H9 (cell line): ENCODE measurements around the gene MUC4. TPM values are rescaled to one million over a fixed set of nuclear protein-coding genes. Genes with fewer than 3 reads are reported as not detected.

Source experiments
- DNase-seq: peaks from one replicate; pipeline ENCODE4 v3.0.0-alpha.2; 2017
- H2AFZ ChIP-seq: one replicate; pipeline ENCODE4 v1.6.1; 2013; ENCODE audit warnings: mild to moderate bottlenecking, low read length, control low read depth, moderate library complexity
- H2AK5ac ChIP-seq: 2 replicates; pipeline ENCODE4 v1.6.1; 2013; ENCODE audit warnings: low read length, control low read depth, mixed read lengths; ENCODE audit not compliant: insufficient read length
- H2BK120ac ChIP-seq: one replicate; pipeline ENCODE4 v1.6.1; 2013; ENCODE audit warnings: low read depth, mild to moderate bottlenecking, low read length, control low read depth, inconsistent platforms; ENCODE audit not compliant: poor library complexity, severe bottlenecking
- H2BK12ac ChIP-seq: 2 replicates; pipeline ENCODE4 v1.6.1; 2013; ENCODE audit warnings: low read length, control low read depth, mixed read lengths, low read depth; ENCODE audit not compliant: insufficient read length
- H2BK15ac ChIP-seq: 2 replicates; pipeline ENCODE4 v1.6.1; 2013; ENCODE audit warnings: low read depth, low read length, control low read depth
- H2BK20ac ChIP-seq: one replicate; pipeline ENCODE4 v1.6.1; 2013; ENCODE audit warnings: low read depth, mild to moderate bottlenecking, low read length, control low read depth, inconsistent platforms; ENCODE audit not compliant: poor library complexity, severe bottlenecking
- H2BK5ac ChIP-seq: 2 replicates; pipeline ENCODE4 v1.6.1; 2013; ENCODE audit warnings: low read length, control low read depth, mixed read lengths; ENCODE audit not compliant: insufficient read length
- H3K14ac ChIP-seq: 2 replicates; pipeline ENCODE4 v1.6.1; 2013; ENCODE audit warnings: low read length, control low read depth; ENCODE audit not compliant: insufficient read depth
- H3K18ac ChIP-seq: 2 replicates; pipeline ENCODE4 v1.6.1; 2013; ENCODE audit warnings: low read depth, mild to moderate bottlenecking, mixed read lengths, low read length, control low read depth; ENCODE audit not compliant: insufficient read length
- H3K23ac ChIP-seq: 2 replicates; pipeline ENCODE4 v1.6.1; 2013; ENCODE audit warnings: low read length, control low read depth, mixed read lengths, low read depth; ENCODE audit not compliant: insufficient read length
- H3K23me2 ChIP-seq: 2 replicates; pipeline ENCODE4 v1.6.1; 2013; ENCODE audit warnings: low read depth, mild to moderate bottlenecking, mixed read lengths, low read length, control low read depth; ENCODE audit not compliant: insufficient read length, poor library complexity, severe bottlenecking
- H3K27ac ChIP-seq: 2 replicates; pipeline ENCODE4 v1.5.1; 2013; ENCODE audit warnings: low read length, control low read depth, mixed read lengths, low read depth; ENCODE audit not compliant: insufficient read length
- H3K27me3 ChIP-seq: 2 replicates; pipeline ENCODE4 v1.6.1; 2013; ENCODE audit warnings: low read length, control low read depth, inconsistent platforms; ENCODE audit not compliant: insufficient read depth
- H3K4ac ChIP-seq: 2 replicates; pipeline ENCODE4 v1.6.1; 2013; ENCODE audit warnings: low read depth, mild to moderate bottlenecking, control low read depth, inconsistent platforms, low read length, moderate library complexity
- H3K4me1 ChIP-seq: 2 replicates; pipeline ENCODE4 v1.6.1; 2013; ENCODE audit warnings: low read length, control low read depth, inconsistent platforms; ENCODE audit not compliant: insufficient read depth
- H3K4me2 ChIP-seq: 2 replicates; pipeline ENCODE4 v1.6.1; 2013; ENCODE audit warnings: low read length, control low read depth, mixed read lengths; ENCODE audit not compliant: insufficient read length, insufficient read depth
- H3K56ac ChIP-seq: 2 replicates; pipeline ENCODE4 v1.6.1; 2013; ENCODE audit warnings: low read depth, mild to moderate bottlenecking, mixed read lengths, low read length, control low read depth; ENCODE audit not compliant: insufficient read length
- H3K79me1 ChIP-seq: 2 replicates; pipeline ENCODE4 v1.6.1; 2013; ENCODE audit warnings: low read depth, mild to moderate bottlenecking, moderate library complexity, low read length, control low read depth, inconsistent platforms; ENCODE audit not compliant: insufficient read depth, poor library complexity, severe bottlenecking
- H3K79me2 ChIP-seq: 2 replicates; pipeline ENCODE4 v1.6.1; 2013; ENCODE audit warnings: low read length, control low read depth, inconsistent platforms; ENCODE audit not compliant: insufficient read depth
- H3K9ac ChIP-seq: 2 replicates; pipeline ENCODE4 v1.6.1; 2013; ENCODE audit warnings: low read length, control low read depth, mixed read lengths; ENCODE audit not compliant: insufficient read length; ENCODE audit errors: extremely low read depth
- H3K9me3 ChIP-seq: one replicate; pipeline ENCODE4 v1.6.1; 2013; ENCODE audit warnings: low read depth, low read length, inconsistent platforms; ENCODE audit not compliant: control insufficient read depth
- H3T11ph ChIP-seq: one replicate; pipeline ENCODE4 v1.6.1; 2013; ENCODE audit warnings: mild to moderate bottlenecking, low read length, control low read depth, inconsistent platforms
- H4K20me1 ChIP-seq: one replicate; pipeline ENCODE4 v1.6.1; 2013; ENCODE audit not compliant: control insufficient read depth, insufficient read length, insufficient read depth
- H4K5ac ChIP-seq: 2 replicates; pipeline ENCODE4 v1.6.1; 2013; ENCODE audit warnings: low read depth, mild to moderate bottlenecking, mixed read lengths, low read length, control low read depth; ENCODE audit not compliant: insufficient read length
- H4K8ac ChIP-seq: replicated peaks from 2 replicates; pipeline ENCODE4 v1.6.1; 2013; ENCODE audit warnings: low read length, control low read depth, mixed read lengths, low read depth; ENCODE audit not compliant: insufficient read length
- H4K91ac ChIP-seq: 2 replicates; pipeline ENCODE4 v1.6.1; 2013; ENCODE audit warnings: low read depth, mild to moderate bottlenecking, moderate library complexity, mixed read lengths, low read length, control low read depth; ENCODE audit not compliant: insufficient read length
- H3K27ac Mint-ChIP-seq, 3 experiments: 2 replicates in 2 of 3; 3 replicates in 1 of 3; pipeline ENCODE4 v1.8.0; 2020 to 2021; ENCODE audit warnings: mixed read lengths in 3 of 3, mild to moderate bottlenecking in 1 of 3, moderate library complexity in 1 of 3
- H3K27me3 Mint-ChIP-seq: 2 replicates; pipeline ENCODE4 v1.8.0; 2021; ENCODE audit warnings: low read depth, mild to moderate bottlenecking, moderate library complexity, mixed read lengths
- H3K36me3 Mint-ChIP-seq, 3 experiments: 2 replicates in 2 of 3; 3 replicates in 1 of 3; pipeline ENCODE4 v1.8.0; 2020 to 2021; ENCODE audit warnings: low read depth in 3 of 3, mixed read lengths in 3 of 3; ENCODE audit not compliant: insufficient read depth in 1 of 3
- H3K4me1 Mint-ChIP-seq, 2 experiments: 2 replicates each; pipeline ENCODE4 v1.8.0; 2020; ENCODE audit warnings: mixed read lengths in 2 of 2
- H3K4me3 Mint-ChIP-seq, 2 experiments: 2 replicates in 1 of 2; 3 replicates in 1 of 2; pipeline ENCODE4 v1.8.0; 2020 to 2021; ENCODE audit warnings: mild to moderate bottlenecking in 2 of 2, mixed read lengths in 2 of 2, moderate library complexity in 1 of 2
- H3K9me3 Mint-ChIP-seq, 2 experiments: 2 replicates in 1 of 2; 3 replicates in 1 of 2; pipeline ENCODE4 v1.8.0; 2020; ENCODE audit warnings: mild to moderate bottlenecking in 2 of 2, mixed read lengths in 2 of 2, moderate library complexity in 1 of 2
- WGBS: extraction: QIAGEN DNeasy Blood & Tissue Kit; methylation state at CpG from one replicate; pipeline ENCODE4 v1.1.7; 2013; ENCODE audit warnings: missing lambda C conversion rate, low lambda C conversion rate, mixed read lengths; ENCODE audit not compliant: insufficient read length; ENCODE audit errors: extremely low coverage; 5-methylcytosine and 5-hydroxymethylcytosine counted together
- total RNA-seq: library from RNA; stranded (reverse); gene quantifications from 2 replicates; pipeline ENCODE4 v1.2.1, GENCODE V29; 2021
- TF ChIP-seq, protein P1 (sequence below): fragments of 200-600 bp; sonication (generic); conservative IDR thresholded peaks from 3 replicates; pipeline ENCODE4 v1.8.0; 2021; ENCODE audit warnings: antibody characterized with exemption, mild to moderate bottlenecking

The MUC4 gene
- total RNA-seq, 1 experiment from 2014 or later = 1.2 TPM

DNA sequence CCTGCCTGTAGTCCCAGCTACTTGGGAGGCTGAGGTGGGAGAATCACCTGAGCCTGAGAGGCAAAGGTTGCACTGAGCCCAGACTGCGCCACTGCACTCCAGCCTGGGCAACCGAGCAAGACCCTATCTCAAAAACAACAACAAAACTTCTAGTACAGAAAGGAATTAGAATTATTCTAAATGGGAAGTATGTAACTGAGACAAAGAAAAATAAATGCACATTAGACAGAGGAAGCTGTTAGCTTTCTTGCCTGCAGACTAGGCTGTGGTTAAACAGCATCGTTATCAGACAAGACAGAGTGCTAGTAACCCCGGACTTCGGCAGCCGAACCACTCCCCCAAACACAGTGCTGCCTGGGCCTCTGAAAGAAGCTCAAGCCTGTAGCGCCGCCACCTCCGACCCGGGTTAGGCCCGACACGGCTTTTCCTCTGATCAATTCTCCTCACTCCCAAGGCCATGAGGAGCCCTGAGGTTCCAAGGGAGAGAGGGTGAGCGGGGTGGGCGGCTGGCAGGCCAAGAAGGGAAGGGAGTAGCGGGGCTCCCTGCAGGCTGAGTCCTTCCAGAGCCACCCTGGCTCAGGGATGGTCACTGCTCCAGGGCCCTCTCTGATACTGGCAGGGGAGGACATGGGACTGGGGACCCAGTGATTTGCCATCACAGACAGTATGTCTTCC is 44.8 kb upstream of the MUC4 start:
- Histone ChIP-seq H3T11ph (no peak overlapping the region), H3K9ac (no peak overlapping the region), H3K4ac (no peak overlapping the region), H3K4me2 (no peak overlapping the region), H3K23ac (no peak overlapping the region), H3K79me2 (no peaks in the 10 kb centered on the region), H3K27ac (no peak overlapping the region), H3K79me1 (no peaks in the 10 kb centered on the region), H3K56ac (no peak overlapping the region), H3K27me3 (no peaks in the 10 kb centered on the region), H4K91ac (no peak overlapping the region), H2BK5ac (no peak overlapping the region), H2BK15ac (no peak overlapping the region), H3K18ac (no peak overlapping the region), H2AFZ (no peak overlapping the region), H2BK120ac (no peak overlapping the region), H4K8ac (no peak overlapping the region), H3K23me2 (no peaks in the 10 kb centered on the region), H3K9me3 (no peaks in the 10 kb centered on the region), H2BK12ac (no peak overlapping the region), H2AK5ac (no peak overlapping the region), H4K5ac (no peak overlapping the region), H4K20me1 (no peaks in the 10 kb centered on the region), H3K4me1 (no peaks in the 10 kb centered on the region), H2BK20ac (no peak overlapping the region), H3K14ac (peak overlapping the region; percentile 52; the same call in 1 of the 2 replicates)
- peaks cover 6% of the 10 kb centered on the region for H3K27me3 Mint-ChIP-seq
- peaks cover 22% of the 10 kb centered on the region in 2 experiments for H3K4me1 Mint-ChIP-seq
- no CpG with 5 or more reads among the region's 15 CpGs for WGBS
- H3K9me3 Mint-ChIP-seq = peaks cover 0 to 3% of the 10 kb centered on the region in 2 experiments; a peak in 2 of 5 replicates
- no peak overlapping the region for H3K4me3 Mint-ChIP-seq
- TF ChIP-seq, protein P1, sequence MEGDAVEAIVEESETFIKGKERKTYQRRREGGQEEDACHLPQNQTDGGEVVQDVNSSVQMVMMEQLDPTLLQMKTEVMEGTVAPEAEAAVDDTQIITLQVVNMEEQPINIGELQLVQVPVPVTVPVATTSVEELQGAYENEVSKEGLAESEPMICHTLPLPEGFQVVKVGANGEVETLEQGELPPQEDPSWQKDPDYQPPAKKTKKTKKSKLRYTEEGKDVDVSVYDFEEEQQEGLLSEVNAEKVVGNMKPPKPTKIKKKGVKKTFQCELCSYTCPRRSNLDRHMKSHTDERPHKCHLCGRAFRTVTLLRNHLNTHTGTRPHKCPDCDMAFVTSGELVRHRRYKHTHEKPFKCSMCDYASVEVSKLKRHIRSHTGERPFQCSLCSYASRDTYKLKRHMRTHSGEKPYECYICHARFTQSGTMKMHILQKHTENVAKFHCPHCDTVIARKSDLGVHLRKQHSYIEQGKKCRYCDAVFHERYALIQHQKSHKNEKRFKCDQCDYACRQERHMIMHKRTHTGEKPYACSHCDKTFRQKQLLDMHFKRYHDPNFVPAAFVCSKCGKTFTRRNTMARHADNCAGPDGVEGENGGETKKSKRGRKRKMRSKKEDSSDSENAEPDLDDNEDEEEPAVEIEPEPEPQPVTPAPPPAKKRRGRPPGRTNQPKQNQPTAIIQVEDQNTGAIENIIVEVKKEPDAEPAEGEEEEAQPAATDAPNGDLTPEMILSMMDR = no peak
- H3K27ac Mint-ChIP-seq = no peak overlapping the region
- no peak for DNase-seq
- no peaks in the 10 kb centered on the region for H3K36me3 Mint-ChIP-seq
